ENCODE measurements around the gene TECTA. TPM values are rescaled to one million over a fixed set of nuclear protein-coding genes. Genes with fewer than 3 reads are reported as not detected.

Gene TECTA
- total and polyA plus RNA-seq, 9 donors, result 0.53 to 1.3 (median 0.97) TPM

- DNase-seq, result no peak
- intact Hi-C loops (cut with DNase I), result no loop called here
Observed at GRCh38 chr11:121151207-121151688, 50.2 kb downstream of the TECTA start.

GRCh38 chr11:121152764-121153163 lies 51.7 kb downstream of the TECTA start:
- DNase-seq, result no peak
- intact Hi-C loops (cut with DNase I), result no loop called here
- TF ChIP-seq CTCF (IDR thresholded peaks at IDR 0.05) (no peak), POLR2A (IDR thresholded peaks at IDR 0.05) (no peak), EP300 (IDR thresholded peaks at IDR 0.05) (no peak)
- WGBS, 3 donors, result 95% methylated on average over 19 of the region's 19 CpGs
- no peaks in the 10 kb centered on the region for H3K9me3 ChIP-seq
- H3K4me3 ChIP-seq, result no peak overlapping the region
- no peak overlapping the region for H3K27ac ChIP-seq
- no peaks in the 10 kb centered on the region for H3K4me1 ChIP-seq (ENCODE audit: insufficient read depth)
- no peaks in the 10 kb centered on the region for H3K27me3 ChIP-seq
- H3K36me3 ChIP-seq, result no peaks in the 10 kb centered on the region

More at GRCh38 chr11:121151207-121151688, 50.2 kb downstream of the TECTA start:
- Histone ChIP-seq H3K27ac (no peak overlapping the region), H3K36me3 (no peaks in the 10 kb centered on the region), H3K9me3 (no peaks in the 10 kb centered on the region), H3K4me1 (ENCODE audit: insufficient read depth) (no peaks in the 10 kb centered on the region), H3K4me3 (no peak overlapping the region), H3K27me3 (no peaks in the 10 kb centered on the region)
- 73 to 98% (median 97%) methylated on average over 4 of the region's 4 CpGs for WGBS, 3 donors
- no peak for TF ChIP-seq EP300 (IDR thresholded peaks at IDR 0.05)

- no peak for DNase-seq
- Histone ChIP-seq H3K4me1 (ENCODE audit: insufficient read depth) (no peaks in the 10 kb centered on the region), H3K9me3 (no peaks in the 10 kb centered on the region), H3K27me3 (no peaks in the 10 kb centered on the region), H3K27ac (no peak overlapping the region), H3K4me3 (no peak overlapping the region), H3K36me3 (no peaks in the 10 kb centered on the region)
- TF ChIP-seq CTCF (IDR thresholded peaks at IDR 0.05) (no peak), POLR2A (IDR thresholded peaks at IDR 0.05) (no peak), EP300 (IDR thresholded peaks at IDR 0.05) (no peak)
- intact Hi-C loops (cut with DNase I), result no loop called here
- WGBS, 3 donors, result 79 to 85% (median 82%) methylated on average over 8 of the region's 8 CpGs
Observed at GRCh38 chr11:121153472-121153871, 52.4 kb downstream of the TECTA start.

GRCh38 chr11:121154486-121155314 lies 53.7 kb downstream of the TECTA start:
- Histone ChIP-seq H3K27ac (no peak overlapping the region), H3K9me3 (no peaks in the 10 kb centered on the region), H3K4me1 (ENCODE audit: insufficient read depth) (no peaks in the 10 kb centered on the region), H3K27me3 (no peaks in the 10 kb centered on the region), H3K36me3 (no peaks in the 10 kb centered on the region), H3K4me3 (no peak overlapping the region)
- TF ChIP-seq CTCF (IDR thresholded peaks at IDR 0.05) (no peak), POLR2A (IDR thresholded peaks at IDR 0.05) (no peak), EP300 (IDR thresholded peaks at IDR 0.05) (no peak)
- no peak for DNase-seq
- 80 to 84% (median 81%) methylated on average over 13 of the region's 13 CpGs for WGBS, 3 donors
- intact Hi-C loops (cut with DNase I), result no loop called here

- no peaks in the 10 kb centered on the region for H3K36me3 ChIP-seq
- no peaks in the 10 kb centered on the region for H3K9me3 ChIP-seq
- intact Hi-C loops (cut with DNase I), result no loop called here
- no peak overlapping the region for H3K27ac ChIP-seq
- no peak for TF ChIP-seq POLR2A (IDR thresholded peaks at IDR 0.05)
- no peak for TF ChIP-seq EP300 (IDR thresholded peaks at IDR 0.05)
- no peak for TF ChIP-seq CTCF (IDR thresholded peaks at IDR 0.05)
- DNase-seq, result no peak
- 79 to 84% (median 82%) methylated on average over 36 of the region's 36 CpGs for WGBS, 3 donors
- no peaks in the 10 kb centered on the region for H3K27me3 ChIP-seq
- H3K4me1 ChIP-seq (ENCODE audit: insufficient read depth), result no peaks in the 10 kb centered on the region
- H3K4me3 ChIP-seq, result no peak overlapping the region
Observed at GRCh38 chr11:121157756-121158155, 56.7 kb downstream of the TECTA start.
